Tibial artery (tissue), 4 donors: ENCODE results near the gene TAS2R38.

Source experiments
- DNase-seq, 2 donors: peaks; one replicate each; pipeline ENCODE4 v3.0.0-alpha.2; 2019
- H3K27ac ChIP-seq, 2 donors: fragments of 200-600 bp; sonication (generic) in 1 of 2; 1 replicate in 1 of 2; 2 replicates in 1 of 2; pipeline ENCODE4 v1.5.1; 2018 to 2019; ENCODE audit warnings: mild to moderate bottlenecking in 1 of 2
- H3K27me3 ChIP-seq, 2 donors: fragments of 200-600 bp; sonication (generic) in 1 of 2; one replicate each; pipeline versions ENCODE4 v1.5.1 to v1.6.0; 2016 to 2019
- H3K36me3 ChIP-seq, 3 donors: fragments of 200-600 bp; sonication (generic) in 2 of 3; one replicate each; pipeline ENCODE4 v1.5.1; 2016 to 2019; ENCODE audit warnings: mild to moderate bottlenecking in 2 of 3
- H3K4me1 ChIP-seq, 4 donors: fragments of 200-600 bp; sonication (generic) in 2 of 4; 1 replicate in 3 of 4; 2 replicates in 1 of 4; pipeline ENCODE4 v1.5.1; 2016 to 2019
- H3K4me3 ChIP-seq, 2 donors: fragments of 200-600 bp; sonication (generic) in 1 of 2; 1 replicate in 1 of 2; 2 replicates in 1 of 2; pipeline ENCODE4 v1.5.1; 2018 to 2019; ENCODE audit warnings: mild to moderate bottlenecking in 2 of 2
- H3K9me3 ChIP-seq, 3 donors: fragments of 200-600 bp; sonication (generic) in 1 of 3; one replicate each; pipeline ENCODE4 v1.5.1; 2016 to 2019
- intact Hi-C: fragments of 100-400 bp; cut with DNase I; formaldehyde crosslinking; loops from one replicate; pipeline ENCODE4 v1.15.0; 2023; ENCODE audit warnings: low total_unique reads
- TF ChIP-seq, protein P1 (sequence below), 2 experiments: fragments of 200-600 bp in 1 of 2; fragments of 450-650 bp in 1 of 2; IDR thresholded peaks; one replicate each; pipeline ENCODE4 v1.5.1; 2017 to 2019; ENCODE audit warnings: antibody characterized with exemption in 2 of 2, mild to moderate bottlenecking in 1 of 2, moderate library complexity in 1 of 2

TAS2R38 gene

GRCh38 chr7:141976524-141977245, 3.1 kb upstream of the TAS2R38 start:
- H3K4me1 ChIP-seq = no peaks in the 10 kb centered on the region
- no peak for DNase-seq
- TF ChIP-seq, protein P1, sequence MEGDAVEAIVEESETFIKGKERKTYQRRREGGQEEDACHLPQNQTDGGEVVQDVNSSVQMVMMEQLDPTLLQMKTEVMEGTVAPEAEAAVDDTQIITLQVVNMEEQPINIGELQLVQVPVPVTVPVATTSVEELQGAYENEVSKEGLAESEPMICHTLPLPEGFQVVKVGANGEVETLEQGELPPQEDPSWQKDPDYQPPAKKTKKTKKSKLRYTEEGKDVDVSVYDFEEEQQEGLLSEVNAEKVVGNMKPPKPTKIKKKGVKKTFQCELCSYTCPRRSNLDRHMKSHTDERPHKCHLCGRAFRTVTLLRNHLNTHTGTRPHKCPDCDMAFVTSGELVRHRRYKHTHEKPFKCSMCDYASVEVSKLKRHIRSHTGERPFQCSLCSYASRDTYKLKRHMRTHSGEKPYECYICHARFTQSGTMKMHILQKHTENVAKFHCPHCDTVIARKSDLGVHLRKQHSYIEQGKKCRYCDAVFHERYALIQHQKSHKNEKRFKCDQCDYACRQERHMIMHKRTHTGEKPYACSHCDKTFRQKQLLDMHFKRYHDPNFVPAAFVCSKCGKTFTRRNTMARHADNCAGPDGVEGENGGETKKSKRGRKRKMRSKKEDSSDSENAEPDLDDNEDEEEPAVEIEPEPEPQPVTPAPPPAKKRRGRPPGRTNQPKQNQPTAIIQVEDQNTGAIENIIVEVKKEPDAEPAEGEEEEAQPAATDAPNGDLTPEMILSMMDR (IDR thresholded peaks at IDR 0.05) = no peak
- no peaks in the 10 kb centered on the region for H3K27me3 ChIP-seq
- no peaks in the 10 kb centered on the region for H3K9me3 ChIP-seq
- intact Hi-C loops = no loop called here
- H3K4me3 ChIP-seq = no peak overlapping the region
- H3K27ac ChIP-seq = no peak overlapping the region
- H3K36me3 ChIP-seq = no peaks in the 10 kb centered on the region

DNA sequence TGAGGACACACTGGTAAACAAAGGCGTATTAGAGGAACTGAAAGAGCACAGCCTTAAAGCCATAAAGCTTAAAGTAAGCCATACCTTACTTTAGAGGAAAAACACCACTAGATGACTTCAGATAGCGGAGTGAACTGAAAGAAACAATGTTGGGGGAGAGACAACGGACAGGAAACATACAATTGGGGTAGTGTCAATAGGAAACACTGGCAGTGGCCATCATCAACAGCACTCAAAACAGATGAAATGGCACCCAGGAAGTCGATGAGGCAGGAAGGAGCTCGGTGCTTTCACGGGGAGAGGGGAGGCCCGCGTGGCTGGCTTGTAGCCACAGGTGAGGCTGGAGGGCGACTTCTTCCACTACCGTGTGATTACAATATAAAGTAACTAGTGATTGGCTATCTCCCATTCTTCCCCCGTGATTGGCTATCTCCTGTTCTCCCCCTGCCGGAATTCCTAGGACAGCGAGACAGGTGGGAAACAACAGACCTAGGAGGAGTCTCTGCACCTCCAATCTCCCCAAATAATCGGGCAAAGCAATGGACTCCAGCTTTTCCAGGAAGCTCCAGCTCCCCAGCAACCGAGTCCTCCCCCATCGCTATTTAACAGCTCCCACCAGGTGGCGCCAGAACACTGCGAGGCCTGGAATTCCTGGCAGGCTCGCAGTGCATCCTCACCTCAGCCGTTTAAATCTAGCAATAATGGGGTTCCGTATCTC, 2.4 kb upstream of the TAS2R38 start:
- Histone ChIP-seq H3K4me1 (no peaks in the 10 kb centered on the region), H3K9me3 (no peaks in the 10 kb centered on the region), H3K27me3 (no peaks in the 10 kb centered on the region), H3K4me3 (peak overlapping the region in 1 of 2 donors; percentile 34), H3K27ac (no peak overlapping the region), H3K36me3 (no peaks in the 10 kb centered on the region)
- intact Hi-C loops = no loop called here
- DNase-seq = peak; percentile 49 to 72
- TF ChIP-seq, protein P1 (IDR thresholded peaks at IDR 0.05) = peak; percentile 64 to 70

DNA sequence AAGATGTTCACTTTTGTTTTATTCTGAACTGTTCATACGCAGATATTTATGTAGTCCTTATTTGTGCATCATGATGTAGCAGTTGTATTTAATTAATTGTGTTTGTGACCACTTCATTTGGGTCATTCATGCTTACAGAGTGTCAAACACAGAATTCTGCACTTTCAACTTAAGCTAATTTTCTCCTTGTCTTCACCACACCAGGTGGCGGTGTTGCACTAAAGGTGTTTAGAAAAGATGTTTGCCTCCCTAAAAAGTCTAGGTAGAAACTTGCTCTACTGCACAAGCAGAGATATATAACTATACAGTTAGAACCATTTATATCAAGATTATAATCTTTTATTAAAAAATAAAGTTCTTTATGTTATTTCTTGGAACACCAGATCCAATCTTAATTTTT, 1.3 kb upstream of the TAS2R38 start:
- intact Hi-C loops = no loop called here

DNA sequence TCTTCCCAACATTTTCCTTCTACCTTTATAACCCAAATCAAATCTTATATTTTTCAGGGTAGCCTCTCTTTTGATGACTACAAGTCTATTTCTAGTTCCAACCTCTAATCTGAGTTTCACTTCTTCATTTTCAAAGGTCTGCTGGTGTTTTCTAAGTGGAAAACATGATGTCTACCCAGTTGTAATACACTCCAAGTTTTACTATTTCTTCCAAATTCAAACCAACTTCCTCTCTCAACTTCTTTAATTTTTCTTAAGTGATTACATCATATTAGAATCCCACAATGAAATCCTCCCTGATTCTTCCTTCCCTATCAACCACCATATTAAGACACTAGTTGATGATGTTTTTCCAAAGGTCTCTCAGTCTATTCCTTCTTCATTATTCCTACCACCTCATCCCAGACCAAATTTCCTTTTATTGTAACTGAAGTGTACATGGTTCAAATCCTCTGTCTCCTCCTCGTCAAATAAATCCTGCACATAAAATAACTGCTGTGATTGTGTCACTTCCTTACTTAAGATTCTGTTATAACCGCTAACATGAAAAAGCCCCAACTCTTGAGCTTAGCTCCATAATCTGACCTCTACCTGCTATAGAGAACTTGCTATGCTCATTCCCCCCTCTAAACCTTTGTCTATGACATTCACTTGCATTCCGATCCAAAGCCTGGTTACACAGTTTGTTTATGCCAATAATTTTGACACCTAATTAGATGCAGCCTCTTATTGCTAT, 12.7 kb downstream of the TAS2R38 start:
- Histone ChIP-seq H3K36me3 (no peaks in the 10 kb centered on the region), H3K27ac (no peak overlapping the region), H3K27me3 (no peaks in the 10 kb centered on the region), H3K4me3 (no peak overlapping the region), H3K4me1 (no peaks in the 10 kb centered on the region), H3K9me3 (peaks cover 0 to 3% (median 0%) of the 10 kb centered on the region in 3 donors)
- TF ChIP-seq, protein P1 (IDR thresholded peaks at IDR 0.05) = no peak
- intact Hi-C loops = no loop called here
- DNase-seq = no peak

More for the DNA sequence above, 1.3 kb upstream of the TAS2R38 start:
- H3K4me3 ChIP-seq = no peak overlapping the region
- TF ChIP-seq, protein P1 (IDR thresholded peaks at IDR 0.05) = no peak
- no peaks in the 10 kb centered on the region for H3K4me1 ChIP-seq
- DNase-seq = no peak
- H3K36me3 ChIP-seq = no peaks in the 10 kb centered on the region
- no peaks in the 10 kb centered on the region for H3K9me3 ChIP-seq
- H3K27ac ChIP-seq = no peak overlapping the region
- no peaks in the 10 kb centered on the region for H3K27me3 ChIP-seq

GRCh38 chr7:141956084-141956483, 17.5 kb downstream of the TAS2R38 start:
- no peak for DNase-seq
- intact Hi-C loops = no loop called here
- H3K4me3 ChIP-seq = no peak overlapping the region

More at GRCh38 chr7:141956084-141956483, 17.5 kb downstream of the TAS2R38 start:
- no peaks in the 10 kb centered on the region for H3K27me3 ChIP-seq
- H3K4me1 ChIP-seq = no peaks in the 10 kb centered on the region
- H3K9me3 ChIP-seq = peaks cover 0 to under 1% (median 0%) of the 10 kb centered on the region in 3 donors
- TF ChIP-seq, protein P1 (IDR thresholded peaks at IDR 0.05) = no peak
- H3K27ac ChIP-seq = no peak overlapping the region
- H3K36me3 ChIP-seq = no peaks in the 10 kb centered on the region
